Body of pancreas (tissue), 4 donors: Measurements from ENCODE around the gene CERS4.

Source experiments
- POLR2A ChIP-seq, 3 donors: fragments of 450-650 bp; IDR thresholded peaks; one replicate each; pipeline ENCODE4 v1.6.1; 2016; ENCODE audit warnings: antibody characterized with exemption in 3 of 3, mild to moderate bottlenecking in 2 of 3
- TF ChIP-seq, protein P1 (sequence below), 7 experiments: fragments of 450-650 bp in 4 of 7; fragments of 200-600 bp in 3 of 7; sonication (generic) in 3 of 7; IDR thresholded peaks; one replicate each; pipeline ENCODE4 v1.5.1; 2016 to 2019; ENCODE audit warnings: antibody characterized with exemption in 7 of 7

DNA sequence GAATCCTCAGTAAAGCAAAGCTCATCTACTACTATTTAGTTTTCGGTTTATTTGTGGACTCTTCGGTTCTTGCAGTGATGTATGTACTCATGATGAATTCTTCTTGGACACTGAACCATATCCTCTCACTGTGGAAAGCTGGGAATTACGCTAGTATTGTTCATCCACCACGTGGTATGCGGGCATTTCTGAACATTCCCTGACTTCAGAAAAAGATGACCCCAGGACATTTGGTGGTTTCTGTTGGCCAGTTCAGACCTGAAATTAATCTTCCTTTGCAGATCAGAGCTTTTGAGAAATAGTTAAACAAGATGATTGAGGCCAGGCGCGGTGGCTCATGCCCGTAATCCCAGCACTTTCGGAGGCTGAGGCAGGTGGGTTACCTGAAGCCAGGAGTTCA lies 34.5 kb upstream of the CERS4 start:
- TF ChIP-seq, protein P1, sequence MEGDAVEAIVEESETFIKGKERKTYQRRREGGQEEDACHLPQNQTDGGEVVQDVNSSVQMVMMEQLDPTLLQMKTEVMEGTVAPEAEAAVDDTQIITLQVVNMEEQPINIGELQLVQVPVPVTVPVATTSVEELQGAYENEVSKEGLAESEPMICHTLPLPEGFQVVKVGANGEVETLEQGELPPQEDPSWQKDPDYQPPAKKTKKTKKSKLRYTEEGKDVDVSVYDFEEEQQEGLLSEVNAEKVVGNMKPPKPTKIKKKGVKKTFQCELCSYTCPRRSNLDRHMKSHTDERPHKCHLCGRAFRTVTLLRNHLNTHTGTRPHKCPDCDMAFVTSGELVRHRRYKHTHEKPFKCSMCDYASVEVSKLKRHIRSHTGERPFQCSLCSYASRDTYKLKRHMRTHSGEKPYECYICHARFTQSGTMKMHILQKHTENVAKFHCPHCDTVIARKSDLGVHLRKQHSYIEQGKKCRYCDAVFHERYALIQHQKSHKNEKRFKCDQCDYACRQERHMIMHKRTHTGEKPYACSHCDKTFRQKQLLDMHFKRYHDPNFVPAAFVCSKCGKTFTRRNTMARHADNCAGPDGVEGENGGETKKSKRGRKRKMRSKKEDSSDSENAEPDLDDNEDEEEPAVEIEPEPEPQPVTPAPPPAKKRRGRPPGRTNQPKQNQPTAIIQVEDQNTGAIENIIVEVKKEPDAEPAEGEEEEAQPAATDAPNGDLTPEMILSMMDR (IDR thresholded peaks at IDR 0.05), result no peak
- no peak for TF ChIP-seq POLR2A (IDR thresholded peaks at IDR 0.05)
